K562 (cell line): ENCODE measurements around the gene TCEA3. TPM values are rescaled to one million over a fixed set of nuclear protein-coding genes. Genes with fewer than 3 reads are reported as not detected.

ENCODE experiments used
- ATAC-seq: fragments of 200-7000 bp; cut with Tn5 transposase; 3 replicates; pipeline ENCODE4 v1.9.1; 2020; ENCODE audit warnings: moderate library complexity
- BruUV-seq: library from RNA; stranded (reverse); fragments of 400-500 nt; replicated peaks from 2 replicates; lab custom pipeline; 2021; lab: Mats Ljungman, UMichigan
- CTCF ChIA-PET: fragments of 300-600 bp; formaldehyde crosslinking; extraction: SDS; loops from one replicate; lab custom pipeline; 2021; ENCODE audit warnings: low intra/inter-chr PET ratio; lab: Yijun Ruan, JAX
- POLR2A ChIA-PET: fragments of 300-600, 350-650 bp; sonication (Branson Sonifier 250); formaldehyde crosslinking; extraction: SDS; loops from one replicate; lab custom pipeline; 2021; ENCODE audit warnings: antibody characterized with exemption, inconsistent platforms; lab: Yijun Ruan, JAX
- DNase-seq, 4 experiments: peaks; one replicate each; pipeline versions ENCODE4 v3.0.0 to v3.0.0-alpha.2; 2011 to 2018; ENCODE audit warnings: low spot score in 3 of 4, mixed read lengths in 3 of 4; ENCODE audit errors: extremely low read depth in 1 of 4
- FAIRE-seq: peaks from 2 replicates; lab custom pipeline; 2011; peaks lifted over from hg19 to GRCh38; lab: Jason Lieb, UNC
- H2AFZ ChIP-seq: 2 replicates; pipeline ENCODE4 v1.6.0; 2011; ENCODE audit warnings: low read depth, low read length, control low read depth, inconsistent platforms
- H3K27ac ChIP-seq: fragments of 200-600 bp; 3 replicates; pipeline ENCODE4 v1.8.0; 2011; ENCODE audit warnings: low read depth, mild to moderate bottlenecking, control low read depth, inconsistent platforms, low read length, moderate library complexity, mixed read lengths; ENCODE audit errors: extremely low read depth
- H3K27me3 ChIP-seq, 2 experiments: fragments of 300-600 bp in 1 of 2; 2 replicates in 1 of 2; 3 replicates in 1 of 2; pipeline versions ENCODE4 v1.6.0 to v1.8.0; 2011; ENCODE audit warnings: inconsistent platforms in 2 of 2, low read length in 2 of 2, mild to moderate bottlenecking in 1 of 2, mixed read lengths in 1 of 2, moderate library complexity in 1 of 2; ENCODE audit not compliant: control insufficient read depth in 2 of 2, insufficient read depth in 2 of 2
- H3K36me3 ChIP-seq: fragments of 300-600 bp; 3 replicates; pipeline ENCODE4 v1.8.0; 2011; ENCODE audit warnings: mild to moderate bottlenecking, low read length, inconsistent platforms; ENCODE audit not compliant: control insufficient read depth, insufficient read depth
- H3K4me1 ChIP-seq, 2 experiments: fragments of 200-600 bp in 1 of 2; replicated peaks in 1 of 2; 2 replicates in 1 of 2; 3 replicates in 1 of 2; pipeline versions ENCODE4 v1.5.1 to v1.8.0; 2011; ENCODE audit warnings: inconsistent platforms in 2 of 2, low read length in 2 of 2, mild to moderate bottlenecking in 1 of 2, mixed read lengths in 1 of 2, moderate library complexity in 1 of 2; ENCODE audit not compliant: control insufficient read depth in 2 of 2, insufficient read depth in 2 of 2
- H3K4me2 ChIP-seq: 2 replicates; pipeline ENCODE4 v1.6.1; 2011; ENCODE audit warnings: low read length, control low read depth, inconsistent platforms, mixed read lengths; ENCODE audit not compliant: insufficient read depth
- H3K4me3 ChIP-seq: fragments of 200-600 bp; sonication (generic), shearing (Covaris generic); 2 replicates; pipeline ENCODE4 v1.5.1; 2016; ENCODE audit warnings: control low read depth, inconsistent platforms
- H3K79me2 ChIP-seq: fragments of 200-600 bp; 3 replicates; pipeline ENCODE4 v1.8.0; 2011; ENCODE audit warnings: low read length, inconsistent platforms; ENCODE audit not compliant: control insufficient read depth, insufficient read depth
- H3K9ac ChIP-seq, 2 experiments: 2 replicates each; pipeline versions ENCODE4 v1.6.0 to v1.6.1; 2011; ENCODE audit warnings: low read depth in 2 of 2, low read length in 2 of 2, control low read depth in 1 of 2, inconsistent platforms in 1 of 2, mild to moderate bottlenecking in 1 of 2, mixed read lengths in 1 of 2; ENCODE audit not compliant: insufficient read depth in 1 of 2
- H3K9me1 ChIP-seq: one replicate; pipeline ENCODE4 v1.6.0; 2011; ENCODE audit warnings: inconsistent platforms, mild to moderate bottlenecking, low read length, moderate library complexity; ENCODE audit not compliant: control insufficient read depth, insufficient read depth
- H3K9me3 ChIP-seq: replicated peaks from 2 replicates; pipeline ENCODE4 v1.5.1; 2011; ENCODE audit warnings: low read depth, low read length, inconsistent platforms; ENCODE audit not compliant: control insufficient read depth, insufficient read depth
- H4K20me1 ChIP-seq: replicated peaks from 2 replicates; pipeline ENCODE4 v1.6.1; 2011; ENCODE audit warnings: low read length, inconsistent platforms, mixed read lengths; ENCODE audit not compliant: control insufficient read depth, insufficient read depth
- CBX1 ChIP-seq: sonication (generic); IDR thresholded peaks from 2 replicates; pipeline ENCODE4 v1.6.1; 2016; ENCODE audit warnings: antibody characterized with exemption, low read depth, mild to moderate bottlenecking
- CBX5 ChIP-seq: IDR thresholded peaks from 2 replicates; pipeline ENCODE4 v1.6.1; 2014; ENCODE audit warnings: low read depth, borderline replicate concordance
- CSDE1 ChIP-seq, 2 experiments: fragments of 450-650 bp; IDR thresholded peaks; 2 replicates each; pipeline ENCODE4 v1.6.1; 2016; ENCODE audit warnings: mild to moderate bottlenecking in 1 of 2
- ESRRA ChIP-seq: fragments of 450-650 bp; IDR thresholded peaks from 2 replicates; pipeline ENCODE4 v1.6.1; 2014; ENCODE audit warnings: low read depth, mild to moderate bottlenecking, moderate library complexity, borderline replicate concordance
- FOXK2 ChIP-seq, 2 experiments: fragments of 450-650 bp; IDR thresholded peaks in 1 of 2; conservative IDR thresholded peaks in 1 of 2; 2 replicates each; pipeline ENCODE4 v1.6.1; 2016; ENCODE audit warnings: low read depth in 2 of 2, mild to moderate bottlenecking in 1 of 2
- GABPA ChIP-seq: fragments of 200-800 bp; sonication (Bioruptor generic); conservative IDR thresholded peaks from 2 replicates; pipeline ENCODE4 v1.6.1; 2016; ENCODE audit warnings: low read depth, missing genetic modification characterization, missing compliant biosample characterization
- HES1 ChIP-seq: fragments of 450-650 bp; IDR thresholded peaks from 2 replicates; pipeline ENCODE4 v1.6.1; 2016; ENCODE audit warnings: low read depth, mild to moderate bottlenecking, moderate library complexity
- MBD2 ChIP-seq: sonication (generic); IDR thresholded peaks from 2 replicates; pipeline ENCODE4 v1.6.1; 2016; ENCODE audit warnings: low read depth, borderline replicate concordance
- MTA2 ChIP-seq: fragments of 450-650 bp; IDR thresholded peaks from 2 replicates; pipeline ENCODE4 v1.6.1; 2016; ENCODE audit warnings: low read depth
- PRMT5 ChIP-seq: sonication (generic); formaldehyde crosslinking; IDR thresholded peaks from 2 replicates; pipeline ENCODE4 v1.5.0; 2020; ENCODE audit warnings: missing genetic modification reagents
- TCF15 ChIP-seq: fragments of 250-450 bp; sonication (Bioruptor Pico); IDR thresholded peaks from 2 replicates; pipeline ENCODE4 v1.8.0; 2022; ENCODE audit warnings: moderate library complexity, mild to moderate bottlenecking, inconsistent platforms
- TFAP4 ChIP-seq: sonication (generic); formaldehyde crosslinking; IDR thresholded peaks from 2 replicates; pipeline ENCODE4 v1.8.0; 2022; ENCODE audit warnings: missing genetic modification reagents, mild to moderate bottlenecking, moderate library complexity, borderline replicate concordance
- UBTF ChIP-seq, 2 experiments: IDR thresholded peaks; 2 replicates each; pipeline ENCODE4 v1.6.1; 2012; ENCODE audit warnings: improper control_type of control experiment in 2 of 2, low read depth in 2 of 2, low read length in 2 of 2, borderline replicate concordance in 1 of 2
- XRCC5 ChIP-seq: fragments of 200-400 bp; formaldehyde crosslinking; IDR thresholded peaks from 2 replicates; pipeline ENCODE4 v1.6.1; 2017; ENCODE audit warnings: low read depth, mild to moderate bottlenecking, low read length
- ZC3H11A ChIP-seq: IDR thresholded peaks from 2 replicates; pipeline ENCODE4 v1.6.1; 2012; ENCODE audit warnings: low read depth, low read length, improper control_type of control experiment
- ZNF232 ChIP-seq: sonication (generic); formaldehyde crosslinking; IDR thresholded peaks from 2 replicates; pipeline ENCODE4 v1.8.0; 2022; ENCODE audit warnings: mild to moderate bottlenecking, missing genetic modification reagents
- ZNF282 ChIP-seq: sonication (generic); formaldehyde crosslinking; IDR thresholded peaks from 2 replicates; pipeline ENCODE4 v1.8.1; 2023; ENCODE audit warnings: missing genetic modification reagents
- ZNF77 ChIP-seq: fragments of 250-450 bp; sonication (Bioruptor Pico); IDR thresholded peaks from 2 replicates; pipeline ENCODE4 v1.5.0; 2020
- whole genome bisulfite sequencing: fragments of 100-300 bp; shearing (Covaris generic); methylation state at CpG from one replicate; pipeline ENCODE4 v1.1.6; 2016; ENCODE audit warnings: low coverage, mixed read lengths; ENCODE audit not compliant: insufficient coverage; ENCODE audit errors: missing lambda C conversion rate; 5-methylcytosine and 5-hydroxymethylcytosine counted together
- in situ Hi-C: fragments of 300-500 bp; cut with MboI; formaldehyde crosslinking; loops from 4 replicates; pipeline ENCODE4 v1.15.0; 2018; ENCODE audit warnings: inconsistent platforms, mixed read lengths
- intact Hi-C: fragments of 100-400 bp; cut with micrococcal nuclease; formaldehyde crosslinking; loops from 2 replicates; pipeline ENCODE4 v1.14.2; 2022
- polyA plus RNA-seq, 8 experiments: library from polyadenylated mRNA; depleted of rRNA in 4 of 8; stranded (reverse) in 5 of 8; unstranded in 3 of 8; fragments of >200 nt; fragmentation: Nextera tagmentation in 2 of 8; fragmentation: Illumina TruSeq in 1 of 8; extraction: Ambion mirVana in 2 of 8; extraction: Trizol in 1 of 8; gene quantifications; 2 replicates each; pipeline versions ENCODE4 v1.2.1 to v1.2.3, GENCODE V29; 2011 to 2014; ENCODE audit warnings: inconsistent platforms in 1 of 8, missing spikeins in 1 of 8
- total RNA-seq, 7 experiments: library from RNA; depleted of rRNA in 6 of 7; stranded (reverse); fragments of >200 nt in 6 of 7; fragmentation: Illumina TruSeq in 2 of 7; extraction: Trizol in 2 of 7; gene quantifications; 2 replicates each; pipeline versions ENCODE4 v1.2.1 to v1.2.3, GENCODE V29; 2011 to 2021; ENCODE audit warnings: low replicate concordance in 1 of 7

Gene TCEA3
- total and polyA plus RNA-seq, 9 of the 15 experiments (the other 6 are each of a cell fraction or from before 2014, with no cell fraction given) = 0.03 to 0.55 (median 0.36) TPM

GRCh38 chr1:23422241-23422877 lies 2.2 kb downstream of the TCEA3 start:
- ChIA-PET POLR2A (interaction anchor here (0.7 to 2.3 kb wide), 12 partner anchors 13 to 555 kb away, joined by 3 to 12 read pairs (median 4); partner anchors contain the start of gene HNRNPR), CTCF (interaction anchor here (0.6 kb wide), 1 partner anchor 63 kb away, joined by 3 read pairs; no protein-coding TSS in a partner anchor)
- Histone ChIP-seq H3K9me1 (peaks cover under 1% of the 10 kb centered on the region), H4K20me1 (no peaks in the 10 kb centered on the region), H2AFZ (peak overlapping the region; percentile 99), H3K9me3 (no peaks in the 10 kb centered on the region), H3K27me3 (no peaks in the 10 kb centered on the region), H3K4me3 (no peak overlapping the region), H3K79me2 (no peaks in the 10 kb centered on the region), H3K4me2 (peak overlapping the region; percentile 71), H3K36me3 (no peaks in the 10 kb centered on the region), H3K9ac (peak overlapping the region; percentile 46 to 88), H3K27ac (peak overlapping the region; percentile 60), H3K4me1 (peaks cover 23 to 32% of the 10 kb centered on the region in 2 experiments)
- intact Hi-C loops = loop anchor here (10.0 kb wide), 1 partner anchor 112 kb away; the partner anchor contains the start of gene E2F2
- DNase-seq = peak; percentile 76 to 82 (median 77)
- BruUV-seq = no TSS peak
- FAIRE-seq = peak; percentile 85
- in situ Hi-C loops = no loop called here
- ATAC-seq = peak; percentile 85
- WGBS = 16% methylated on average over 15 of the region's 15 CpGs
- TF ChIP-seq MBD2 = peak; percentile 32; the same call in 1 of the 2 replicates
- TF ChIP-seq XRCC5 = no peak
- TF ChIP-seq CSDE1 (IDR thresholded peaks at IDR 0.05) = no peak
- TF ChIP-seq ZNF77 (CRISPR knock-in tag) = no peak
- TF ChIP-seq HES1 = no peak
- TF ChIP-seq ESRRA = peak; percentile 24; the same call in 1 of the 2 replicates
- TF ChIP-seq PRMT5 (CRISPR knock-in tag) = no peak
- no peak for TF ChIP-seq ZC3H11A
- no peak for TF ChIP-seq MTA2
- no peak for TF ChIP-seq ZNF282 (CRISPR knock-in tag)
- peak in 1 of 2 experiments; percentile 64; a peak in 1 of 4 replicates for TF ChIP-seq UBTF (IDR thresholded peaks at IDR 0.05; ENCODE audit: borderline replicate concordance in 1 of 2, low read depth in 2 of 2, low read length in 2 of 2)
- TF ChIP-seq CBX5 = 0 out of 2 replicates have a peak, but pooled peaks have one; percentile 25
- TF ChIP-seq TFAP4 (CRISPR knock-in tag) = peak; percentile 11; the same call in 1 of the 2 replicates
- no peak for TF ChIP-seq TCF15 (CRISPR knock-in tag)
- TF ChIP-seq ZNF232 (CRISPR knock-in tag) = no peak
- TF ChIP-seq CBX1 = peak; percentile 95
- peak in 1 of 2 experiments; percentile 47; a peak in 1 of 4 replicates for TF ChIP-seq FOXK2 (conservative IDR thresholded peaks at IDR 0.05 in 1 of 2, IDR thresholded peaks at IDR 0.05 in 1 of 2; ENCODE audit: low read depth in 2 of 2)
- peak; percentile 67 for TF ChIP-seq GABPA (tag)
